ENCODE measurements around the gene PSME3. TPM values are rescaled to one million over a fixed set of nuclear protein-coding genes. Genes with fewer than 3 reads are reported as not detected.

The PSME3 gene
- 100 to 1,000 TPM; 113 to 178 TPM for total RNA-seq

GRCh38 chr17:42832934-42833766, at the start of gene PSME3:
Gene PSME3 (plus strand): TSS chr17:42833397. CDS start chr17:42833632, 235 bp downstream.

GRCh38 chr17:42798383-42799380, 34.5 kb upstream of the PSME3 start, which contains the start of the genes CNTD1 and COA3:
Gene CNTD1 (plus strand): TSS chr17:42798861. CDS start chr17:42799068, 207 bp downstream.
Gene COA3 (minus strand): TSS chr17:42798704. CDS start chr17:42798681, 23 bp downstream.

DNA sequence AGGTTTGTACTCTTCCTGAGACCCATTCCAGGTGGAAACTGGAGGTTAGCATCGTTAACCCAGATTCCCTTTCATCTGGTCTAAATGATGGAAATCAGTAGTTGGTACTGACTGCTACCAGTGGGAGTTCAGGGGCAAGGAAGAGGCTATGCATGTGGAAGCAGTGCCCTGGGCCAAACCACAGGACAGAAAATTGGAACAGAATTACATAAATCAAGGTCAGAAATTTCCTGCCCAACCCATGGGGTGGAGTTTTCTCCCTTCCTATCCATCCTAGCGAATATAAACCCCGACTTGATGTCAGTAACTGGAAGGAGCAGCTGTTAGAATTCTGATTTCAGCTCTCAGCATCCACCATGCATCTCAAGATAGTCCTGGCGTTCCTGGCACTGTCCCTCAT, 11.1 kb downstream of the PSME3 start, which contains the start of gene AOC2:
Gene AOC2 (plus strand): TSS at position 310 of the 400 bp plus-strand sequence. CDS start 47 bp downstream, at position 357.

DNA sequence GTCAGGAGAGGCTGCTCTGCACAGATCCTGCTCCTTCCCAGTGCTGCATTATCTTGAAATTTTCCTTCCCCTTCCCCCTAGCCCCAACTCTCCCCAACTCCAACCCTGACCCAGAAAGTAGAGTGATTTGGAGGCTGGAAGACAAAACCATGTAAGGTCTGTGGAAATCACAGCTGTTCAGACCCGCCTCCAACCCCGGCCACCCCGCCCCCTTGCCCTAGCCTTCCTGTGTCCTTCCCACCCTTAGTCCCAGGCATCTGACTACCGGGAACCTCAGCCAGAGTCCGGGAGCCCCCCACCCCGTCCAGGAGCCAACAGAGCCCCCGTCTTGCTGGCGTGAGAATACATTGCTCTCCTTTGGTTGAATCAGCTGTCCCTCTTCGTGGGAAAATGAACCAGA, 17.8 kb downstream of the PSME3 start, which contains the start of gene AOC3:
Gene AOC3 (plus strand): TSS at position 246 of the 400 bp plus-strand sequence. CDS start 145 bp downstream, at position 391.

Small RNA genes lying within 50 kb of the gene (small RNA-seq; reads per million reads assigned to genes)
- 0 reads per million in 2 donors for gene MIR6781
- gene RNU6-287P: 0 reads per million in 2 donors

Other genes with a start within 250 kb of the PSME3 start
- 10 to 100 TPM; 69.3 to 91.9 TPM for gene RETREG3, start 224.0 kb upstream of the PSME3 start, total RNA-seq
- gene TUBG1, start 223.7 kb upstream of the PSME3 start, total RNA-seq: 100 to 1,000 TPM in 1 of 2 donors, 10 to 100 TPM in 1; 49.2 to 131 TPM
- gene TUBG2, start 174.1 kb upstream of the PSME3 start, total RNA-seq: 10 to 100 TPM; 11.3 to 16.9 TPM
- 1 to 10 TPM; 8.3 to 10.0 TPM for gene PLEKHH3, start 156.4 kb upstream of the PSME3 start, total RNA-seq
- gene CCR10, start 151.6 kb upstream of the PSME3 start, total RNA-seq: 1 to 10 TPM; 1.3 to 1.7 TPM
- gene CNTNAP1, start 150.9 kb upstream of the PSME3 start, total RNA-seq: 10 to 100 TPM in 1 of 2 donors, 1 to 10 TPM in 1; 8.0 to 34.1 TPM
- 10 to 100 TPM; 11.0 to 24.8 TPM for gene EZH1, start 88.4 kb upstream of the PSME3 start, total RNA-seq
- 1 to 10 TPM in 1 of 2 donors, under 1 TPM in 1; 0.67 to 1.0 TPM for gene RAMP2, start 72.2 kb upstream of the PSME3 start, total RNA-seq
- 10 to 100 TPM; 63.3 to 73.3 TPM for gene VPS25, start 59.9 kb upstream of the PSME3 start, total RNA-seq
- not detected for gene WNK4, start 52.8 kb upstream of the PSME3 start, total RNA-seq
- gene COA3, start 34.7 kb upstream of the PSME3 start, total RNA-seq: 10 to 100 TPM; 68.8 to 96.9 TPM
- gene CNTD1, start 34.5 kb upstream of the PSME3 start, total RNA-seq: under 1 TPM in 1 of 2 donors, not detected in 1; under 0.01 TPM
- 10 to 100 TPM; 68.8 to 94.9 TPM for gene BECN1, start 9.1 kb upstream of the PSME3 start, total RNA-seq
- 1 to 10 TPM in 1 of 2 donors, under 1 TPM in 1; 1.00 to 1.0 TPM for gene AOC2, start 11.2 kb downstream of the PSME3 start, total RNA-seq
- under 1 TPM; under 0.01 TPM for gene AOC3, start 17.8 kb downstream of the PSME3 start, total RNA-seq
- not detected for gene G6PC1, start 67.4 kb downstream of the PSME3 start, total RNA-seq
- 10 to 100 TPM; 12.4 to 12.7 TPM for gene AARSD1, start 131.1 kb downstream of the PSME3 start, total RNA-seq
- under 1 TPM; 0.33 to 0.34 TPM for gene PTGES3L, start 146.7 kb downstream of the PSME3 start, total RNA-seq
- 1 to 10 TPM; 7.6 to 8.0 TPM for gene RUNDC1, start 147.2 kb downstream of the PSME3 start, total RNA-seq
- 1,000 to 10,000 TPM in 1 of 2 donors, 100 to 1,000 TPM in 1; 783 to 1,366 TPM for gene RPL27, start 165.0 kb downstream of the PSME3 start, total RNA-seq
- gene IFI35, start 173.4 kb downstream of the PSME3 start, total RNA-seq: 100 to 1,000 TPM; 167 to 255 TPM
- 100 to 1,000 TPM; 400 to 703 TPM for gene VAT1, start 189.0 kb downstream of the PSME3 start, total RNA-seq
- under 1 TPM; 0.33 to 0.34 TPM for gene RND2, start 191.8 kb downstream of the PSME3 start, total RNA-seq

Measured in melanocyte of skin (primary cell).